SK-N-SH (cell line): ENCODE data around the gene KIAA2012. TPM values are rescaled to one million over a fixed set of nuclear protein-coding genes. Genes with fewer than 3 reads are reported as not detected.

Source experiments
- CTCF ChIA-PET: fragments of 300-600, 350-600 bp; formaldehyde crosslinking; extraction: SDS; loops from one replicate; lab custom pipeline; 2021; lab: Yijun Ruan, JAX
- POLR2A ChIA-PET: fragments of 350-600 bp; sonication (Branson Sonifier 250); formaldehyde crosslinking; extraction: SDS; loops from one replicate; lab custom pipeline; 2020; ENCODE audit warnings: antibody characterized with exemption, inconsistent platforms; lab: Yijun Ruan, JAX
- DNase-seq: peaks from one replicate; pipeline ENCODE4 v3.0.0; 2012
- H2AFZ ChIP-seq: fragments of 200-600 bp; sonication (generic); 2 replicates; pipeline ENCODE4 v1.8.1; 2016; ENCODE audit warnings: antibody characterized with exemption, mild to moderate bottlenecking, low read depth
- H3F3A ChIP-seq: fragments of 200-600 bp; sonication (generic); replicated peaks from 2 replicates; pipeline ENCODE3; 2016; ENCODE audit warnings: antibody characterized with exemption, mild to moderate bottlenecking; ENCODE audit not compliant: insufficient read depth
- H3K27ac ChIP-seq, 2 experiments: fragments of 200-500 bp in 1 of 2; fragments of 200-600 bp in 1 of 2; sonication (Bioruptor generic) in 1 of 2; sonication (generic), shearing (Covaris generic) in 1 of 2; 2 replicates each; pipeline versions ENCODE4 v1.5.1 to v1.6.1; 2014 to 2016; ENCODE audit warnings: low read depth in 2 of 2, inconsistent platforms in 1 of 2, low read length in 1 of 2, mild to moderate bottlenecking in 1 of 2, mixed read lengths in 1 of 2
- H3K27me3 ChIP-seq: fragments of 200-600 bp; sonication (generic), shearing (Covaris generic); 2 replicates; pipeline ENCODE4 v1.6.1; 2016; ENCODE audit warnings: mixed run types; ENCODE audit not compliant: insufficient read depth
- H3K36me3 ChIP-seq, 2 experiments: fragments of 200-500 bp in 1 of 2; fragments of 200-600 bp in 1 of 2; sonication (Bioruptor generic) in 1 of 2; sonication (generic) in 1 of 2; replicated peaks in 1 of 2; 2 replicates each; pipeline versions ENCODE3 to v1.5.1; 2014 to 2016; ENCODE audit warnings: low read length in 1 of 2, mild to moderate bottlenecking in 1 of 2; ENCODE audit not compliant: insufficient read depth in 2 of 2, control insufficient read depth in 1 of 2
- H3K4me1 ChIP-seq, 2 experiments: fragments of 200-500 bp in 1 of 2; fragments of 200-600 bp in 1 of 2; sonication (Bioruptor generic) in 1 of 2; sonication (generic), shearing (Covaris generic) in 1 of 2; 2 replicates each; pipeline versions ENCODE4 v1.5.1 to v1.6.1; 2014 to 2016; ENCODE audit warnings: low read depth in 1 of 2, low read length in 1 of 2, mixed run types in 1 of 2; ENCODE audit not compliant: insufficient read depth in 2 of 2, control insufficient read depth in 1 of 2
- H3K4me2 ChIP-seq: fragments of 200-600 bp; sonication (generic), shearing (Covaris generic); 2 replicates; pipeline ENCODE4 v1.6.1; 2017; ENCODE audit warnings: mixed run types
- H3K4me3 ChIP-seq, 2 experiments: fragments of 200-500 bp in 1 of 2; fragments of 200-600 bp in 1 of 2; sonication (Bioruptor generic) in 1 of 2; sonication (generic), shearing (Covaris generic) in 1 of 2; 2 replicates each; pipeline versions ENCODE4 v1.5.1 to v1.8.1; 2014 to 2016; ENCODE audit warnings: low read depth in 2 of 2, inconsistent platforms in 1 of 2, low read length in 1 of 2, mild to moderate bottlenecking in 1 of 2, mixed read lengths in 1 of 2, moderate library complexity in 1 of 2
- H3K79me2 ChIP-seq: fragments of 200-600 bp; sonication (generic); 2 replicates; pipeline ENCODE4 v1.8.1; 2017; ENCODE audit warnings: mild to moderate bottlenecking; ENCODE audit not compliant: insufficient read depth
- H3K9ac ChIP-seq: fragments of 200-600 bp; sonication (generic); 2 replicates; pipeline ENCODE4 v1.6.1; 2017; ENCODE audit warnings: mixed run types
- H3K9me2 ChIP-seq: fragments of 200-600 bp; sonication (generic); 2 replicates; pipeline ENCODE4 v1.6.1; 2017; ENCODE audit warnings: mixed run types
- H3K9me3 ChIP-seq: fragments of 200-600 bp; sonication (generic); 2 replicates; pipeline ENCODE4 v1.6.1; 2017; ENCODE audit warnings: mixed run types, mild to moderate bottlenecking, moderate library complexity
- H4K20me1 ChIP-seq: fragments of 200-600 bp; sonication (generic); 2 replicates; pipeline ENCODE4 v1.6.1; 2017; ENCODE audit warnings: mild to moderate bottlenecking, mixed run types; ENCODE audit not compliant: insufficient read depth
- CTCF ChIP-seq: fragments of 200-600 bp; sonication (generic); IDR thresholded peaks from 2 replicates; pipeline ENCODE4 v1.6.1; 2017; ENCODE audit warnings: antibody characterized with exemption, mild to moderate bottlenecking, moderate library complexity
- ELF1 ChIP-seq: IDR thresholded peaks from 2 replicates; pipeline ENCODE4 v1.4.0; 2012
- EP300 ChIP-seq, 2 experiments: IDR thresholded peaks; 2 replicates each; pipeline versions ENCODE4 v1.4.0 to v1.6.1; 2012; ENCODE audit warnings: borderline replicate concordance in 1 of 2, low read depth in 1 of 2, low read length in 1 of 2
- FOXJ3 ChIP-seq: sonication (generic); formaldehyde crosslinking; IDR thresholded peaks from 2 replicates; pipeline ENCODE4 v1.5.1; 2020; ENCODE audit warnings: mild to moderate bottlenecking, missing genetic modification reagents
- FOXM1 ChIP-seq: IDR thresholded peaks from 2 replicates; pipeline ENCODE4 v1.4.0; 2012; ENCODE audit warnings: low read depth, mild to moderate bottlenecking
- JUND ChIP-seq: IDR thresholded peaks from 2 replicates; pipeline ENCODE4 v1.4.0; 2012
- MEF2A ChIP-seq: IDR thresholded peaks from 2 replicates; pipeline ENCODE4 v1.4.0; 2012; ENCODE audit warnings: low read depth, borderline replicate concordance
- NFIC ChIP-seq: IDR thresholded peaks from 2 replicates; pipeline ENCODE4 v1.4.0; 2012; ENCODE audit warnings: borderline replicate concordance
- NRF1 ChIP-seq: IDR thresholded peaks from 2 replicates; pipeline ENCODE4 v1.6.1; 2012; ENCODE audit warnings: low read depth, mild to moderate bottlenecking, low read length
- POLR2AphosphoS5 ChIP-seq: IDR thresholded peaks from 2 replicates; pipeline ENCODE4 v1.6.1; 2012; ENCODE audit warnings: low read depth, low read length
- RAD21 ChIP-seq: IDR thresholded peaks from 2 replicates; pipeline ENCODE4 v1.6.1; 2012; ENCODE audit warnings: mild to moderate bottlenecking, low read length
- RXRA ChIP-seq: IDR thresholded peaks from 2 replicates; pipeline ENCODE4 v1.4.0; 2012; ENCODE audit warnings: low read depth, mild to moderate bottlenecking, borderline replicate concordance
- SIN3A ChIP-seq: IDR thresholded peaks from 2 replicates; pipeline ENCODE4 v1.6.1; 2012; ENCODE audit warnings: low read depth, mild to moderate bottlenecking, low read length, moderate library complexity, borderline replicate concordance
- SMC3 ChIP-seq: IDR thresholded peaks from 2 replicates; pipeline ENCODE4 v1.6.1; 2012; ENCODE audit warnings: low read depth, low read length, improper control_type of control experiment
- TAF1 ChIP-seq: IDR thresholded peaks from 2 replicates; pipeline ENCODE4 v1.6.1; 2012; ENCODE audit warnings: low read depth, mild to moderate bottlenecking, low read length, moderate library complexity, borderline replicate concordance
- USF1 ChIP-seq: IDR thresholded peaks from 2 replicates; pipeline ENCODE4 v1.4.0; 2012; ENCODE audit warnings: low read depth, borderline replicate concordance
- USF2 ChIP-seq: fragments of 150-350 bp; IDR thresholded peaks from 2 replicates; pipeline ENCODE4 v1.6.1; 2017; ENCODE audit warnings: antibody characterized with exemption, low read length, low read depth, borderline replicate concordance
- ZBTB33 ChIP-seq: IDR thresholded peaks from 2 replicates; pipeline ENCODE4 v1.4.0; 2012; ENCODE audit warnings: low read depth, borderline replicate concordance
- WGBS: methylation state at CpG from one replicate; pipeline ENCODE4 v1.1.6; 2017; ENCODE audit warnings: low lambda C conversion rate; 5-methylcytosine and 5-hydroxymethylcytosine counted together
- polyA plus RNA-seq, 3 experiments: library from polyadenylated mRNA; depleted of rRNA; stranded (reverse); fragments of >200 nt; gene quantifications; 2 replicates each; pipeline ENCODE4 v1.2.3, GENCODE V29; 2012

The KIAA2012 gene
- polyA plus RNA-seq, 1 of the 3 experiments (the other 2 are of a cell fraction), result 0.07 TPM

- no peak for TF ChIP-seq POLR2AphosphoS5
These were observed 48.6 kb downstream of the KIAA2012 start (continued) for GRCh38 chr2:202121532-202122162.

- no peak for DNase-seq
- Histone ChIP-seq H2AFZ (no peak overlapping the region), H3K9me3 (no peaks in the 10 kb centered on the region; the same call in 1 of the 2 replicates), H3F3A (no peaks in the 10 kb centered on the region), H3K79me2 (no peaks in the 10 kb centered on the region), H3K9me2 (no peaks in the 10 kb centered on the region), H4K20me1 (no peaks in the 10 kb centered on the region), H3K9ac (no peak overlapping the region), H3K4me3 (no peak overlapping the region), H3K27me3 (no peaks in the 10 kb centered on the region), H3K4me2 (no peak overlapping the region), H3K36me3 (no peaks in the 10 kb centered on the region), H3K4me1 (no peaks in the 10 kb centered on the region), H3K27ac (no peak overlapping the region)
- TF ChIP-seq EP300 (IDR thresholded peaks at IDR 0.05; ENCODE audit: borderline replicate concordance in 1 of 2, low read depth in 1 of 2, low read length in 1 of 2) (no peak), FOXM1 (no peak), SMC3 (no peak), MEF2A (no peak), NFIC (no peak)
- CTCF ChIA-PET, result interaction anchor here (0.6 kb wide), 1 partner anchor 268 kb away, joined by 3 read pairs; no protein-coding TSS in a partner anchor
- WGBS, result 90% methylated on average over 4 of the region's 4 CpGs
- POLR2A ChIA-PET, result no interaction called here
These were observed 49.1 kb downstream of the KIAA2012 start for GRCh38 chr2:202122163-202122540.

- Histone ChIP-seq H3K4me3 (no peak overlapping the region), H3K27me3 (no peaks in the 10 kb centered on the region), H2AFZ (no peak overlapping the region), H3K9me2 (no peaks in the 10 kb centered on the region), H3K4me1 (no peaks in the 10 kb centered on the region), H4K20me1 (no peaks in the 10 kb centered on the region), H3K27ac (no peak overlapping the region), H3K79me2 (no peaks in the 10 kb centered on the region), H3K9me3 (no peaks in the 10 kb centered on the region; the same call in 1 of the 2 replicates), H3K4me2 (no peak overlapping the region), H3K36me3 (no peaks in the 10 kb centered on the region), H3K9ac (no peak overlapping the region), H3F3A (no peaks in the 10 kb centered on the region)
- ChIA-PET CTCF (interaction anchor here (0.6 kb wide), 1 partner anchor 269 kb away, joined by 3 read pairs; no protein-coding TSS in a partner anchor), POLR2A (no interaction called here)
- DNase-seq, result no peak
- 91% methylated on average over 19 of the region's 19 CpGs for WGBS
- TF ChIP-seq FOXJ3 (CRISPR knock-in tag) (no peak), RXRA (no peak), USF2 (no peak), JUND (no peak), TAF1 (no peak), ELF1 (no peak), RAD21 (no peak), SIN3A (no peak), EP300 (IDR thresholded peaks at IDR 0.05; ENCODE audit: borderline replicate concordance in 1 of 2, low read depth in 1 of 2, low read length in 1 of 2) (no peak), ZBTB33 (no peak), MEF2A (no peak), FOXM1 (no peak), USF1 (no peak), CTCF (no peak), NRF1 (no peak)
These were observed 50.1 kb downstream of the KIAA2012 start for GRCh38 chr2:202122980-202123720.
